NT2/D1 (cell line): ENCODE results near the gene TYMS.

Experiments used
- SUZ12 ChIP-seq: IDR thresholded peaks from 2 replicates; pipeline ENCODE4 v1.6.1; 2011; ENCODE audit not compliant: insufficient read length, insufficient read depth; ENCODE audit errors: extremely low read depth
- YY1 ChIP-seq: IDR thresholded peaks from 2 replicates; pipeline ENCODE4 v1.6.1; 2011; ENCODE audit not compliant: insufficient read length, insufficient read depth

DNA sequence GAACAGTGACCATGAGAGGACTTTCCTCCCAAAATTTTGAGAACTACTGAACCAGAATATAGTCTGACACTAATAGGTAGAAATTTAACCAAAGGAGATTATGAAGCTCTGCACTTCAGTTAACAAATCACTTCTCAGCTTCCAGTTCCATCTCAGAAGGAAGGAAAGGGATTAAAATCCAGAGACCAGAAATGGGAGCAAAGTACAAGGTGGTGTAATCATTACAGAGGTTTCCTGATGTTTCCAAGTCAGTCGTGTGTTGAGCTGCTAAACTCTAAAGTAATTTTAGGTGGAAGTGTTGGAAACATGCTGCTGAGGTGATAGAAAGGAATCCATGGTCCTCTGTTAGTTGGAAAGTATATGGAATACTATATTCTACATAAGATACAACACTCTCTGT, 10.8 kb downstream of the TYMS start:
- TF ChIP-seq SUZ12 (no peak), YY1 (no peak)
